Liver (tissue), 9 donors: Measurements from ENCODE around the gene SYT14. TPM values are rescaled to one million over a fixed set of nuclear protein-coding genes. Genes with fewer than 3 reads are reported as not detected.

Source experiments
- DNase-seq: peaks from one replicate; pipeline ENCODE4 v3.0.0-alpha.2; 2017; ENCODE audit warnings: low spot score
- H3K27ac ChIP-seq, 2 donors: one replicate each; pipeline ENCODE4 v1.7.0; 2013; ENCODE audit warnings: inconsistent platforms in 2 of 2, low read length in 2 of 2, control low read depth in 1 of 2, low read depth in 1 of 2, mild to moderate bottlenecking in 1 of 2
- H3K27me3 ChIP-seq, 4 donors: one replicate each; pipeline versions ENCODE4 v1.6.1 to v1.7.0; 2013; ENCODE audit warnings: low read length in 3 of 4, inconsistent platforms in 1 of 4, mild to moderate bottlenecking in 1 of 4, moderate library complexity in 1 of 4; ENCODE audit not compliant: control insufficient read depth in 4 of 4, insufficient read depth in 4 of 4
- H3K36me3 ChIP-seq, 4 donors: one replicate each; pipeline versions ENCODE4 v1.6.1 to v1.7.0; 2013; ENCODE audit warnings: low read length in 3 of 4, mild to moderate bottlenecking in 3 of 4, low read depth in 1 of 4, moderate library complexity in 1 of 4; ENCODE audit not compliant: control insufficient read depth in 4 of 4, insufficient read depth in 3 of 4
- H3K4me1 ChIP-seq, 4 donors: one replicate each; pipeline versions ENCODE4 v1.6.1 to v1.7.0; 2013; ENCODE audit warnings: low read length in 3 of 4, mild to moderate bottlenecking in 3 of 4, moderate library complexity in 1 of 4; ENCODE audit not compliant: control insufficient read depth in 4 of 4, insufficient read depth in 4 of 4
- H3K4me3 ChIP-seq, 3 donors: one replicate each; pipeline versions ENCODE4 v1.6.1 to v1.7.0; 2013; ENCODE audit warnings: low read length in 3 of 3, control low read depth in 1 of 3, low read depth in 1 of 3, mild to moderate bottlenecking in 1 of 3
- H3K9ac ChIP-seq, 2 donors: one replicate each; pipeline ENCODE4 v1.7.0; 2013; ENCODE audit warnings: low read length in 2 of 2, mild to moderate bottlenecking in 2 of 2, moderate library complexity in 2 of 2, control low read depth in 1 of 2, low read depth in 1 of 2
- H3K9me3 ChIP-seq, 4 donors: one replicate each; pipeline versions ENCODE4 v1.6.1 to v1.7.0; 2013; ENCODE audit warnings: low read length in 3 of 4; ENCODE audit not compliant: control insufficient read depth in 4 of 4
- EGR1 ChIP-seq, 2 donors: IDR thresholded peaks; 2 replicates each; pipeline ENCODE4 v1.6.1; 2016 to 2018; ENCODE audit warnings: antibody characterized with exemption in 2 of 2, low read depth in 2 of 2
- GABPA ChIP-seq, 2 donors: IDR thresholded peaks in 1 of 2; conservative IDR thresholded peaks in 1 of 2; 2 replicates each; pipeline ENCODE4 v1.6.1; 2016; ENCODE audit warnings: antibody characterized with exemption in 2 of 2, mild to moderate bottlenecking in 1 of 2, moderate library complexity in 1 of 2
- HNF4A ChIP-seq, 2 donors: conservative IDR thresholded peaks; 2 replicates each; pipeline ENCODE4 v1.6.1; 2016; ENCODE audit warnings: antibody characterized with exemption in 2 of 2, mild to moderate bottlenecking in 2 of 2
- HNF4G ChIP-seq: IDR thresholded peaks from 2 replicates; pipeline ENCODE4 v1.6.1; 2016; ENCODE audit warnings: antibody characterized with exemption
- JUND ChIP-seq, 2 donors: IDR thresholded peaks; 2 replicates each; pipeline ENCODE4 v1.6.1; 2016; ENCODE audit warnings: antibody characterized with exemption in 2 of 2
- RAD21 ChIP-seq, 2 donors: IDR thresholded peaks; 2 replicates each; pipeline ENCODE4 v1.6.1; 2016; ENCODE audit warnings: antibody characterized with exemption in 2 of 2, mild to moderate bottlenecking in 2 of 2
- WGBS: extraction: QIAGEN DNeasy Blood & Tissue Kit; methylation state at CpG from one replicate; pipeline ENCODE4 v1.1.7; 2013; 5-methylcytosine and 5-hydroxymethylcytosine counted together
- polyA plus RNA-seq, 2 donors: library from polyadenylated mRNA; stranded (reverse) in 1 of 2; unstranded in 1 of 2; fragments of 200-250 nt in 1 of 2; fragments of >200 nt in 1 of 2; fragmentation: Nextera tagmentation in 1 of 2; extraction: Ambion mirVana in 1 of 2; gene quantifications; one replicate each; pipeline versions ENCODE4 v1.2.1 to v1.2.3, GENCODE V29; 2013 to 2015
- total RNA-seq, 2 donors: library from RNA; depleted of rRNA; stranded (reverse); fragments of >200 nt; gene quantifications; one replicate each; pipeline ENCODE4 v1.2.3, GENCODE V29; 2014
- TF ChIP-seq, protein P1 (sequence below): IDR thresholded peaks from 2 replicates; pipeline ENCODE4 v1.6.1; 2016; ENCODE audit warnings: antibody characterized with exemption, mild to moderate bottlenecking
- TF ChIP-seq, protein P2 (sequence below): IDR thresholded peaks from 2 replicates; pipeline ENCODE4 v1.6.1; 2016; ENCODE audit warnings: antibody characterized with exemption
- TF ChIP-seq, protein P3 (sequence below): IDR thresholded peaks from 2 replicates; pipeline ENCODE4 v1.6.1; 2016; ENCODE audit warnings: antibody characterized with exemption
- TF ChIP-seq, protein P4 (sequence below): IDR thresholded peaks from 2 replicates; pipeline ENCODE4 v1.6.1; 2016; ENCODE audit warnings: antibody characterized with exemption
- TF ChIP-seq, protein P5 (sequence below): fragments of 150-350 bp; IDR thresholded peaks from 2 replicates; pipeline ENCODE4 v1.5.1; 2017; ENCODE audit warnings: improper control_type of control experiment, low read depth, low read length; ENCODE audit not compliant: missing input control
- donor health status: healthy.
- donor health status: healthy.
- donor health status: healthy.
- donor health status: healthy.
- donor health status: healthy.

Gene SYT14
- total and polyA plus RNA-seq, 4 donors, result not detected

DNA sequence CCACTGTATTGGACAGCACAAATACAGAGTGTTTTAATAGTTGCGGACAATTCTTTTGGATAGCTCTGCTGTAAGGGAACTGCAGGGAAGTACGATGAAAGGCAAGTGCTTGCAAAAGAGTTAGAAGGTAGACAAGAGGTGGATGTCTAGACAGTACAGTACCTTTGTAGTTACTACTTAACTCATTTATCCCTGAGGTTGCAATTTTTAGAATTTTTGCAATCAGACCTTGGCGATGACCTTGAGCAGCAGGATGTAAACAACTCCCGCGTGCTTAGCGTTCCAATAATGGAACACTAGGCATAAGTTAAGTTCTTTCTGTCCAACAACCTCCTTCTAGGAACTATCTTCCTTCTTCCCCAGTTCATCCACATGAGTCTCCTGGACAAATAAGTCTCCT lies 1.9 kb upstream of the SYT14 start (continued):
- TF ChIP-seq, protein P1, sequence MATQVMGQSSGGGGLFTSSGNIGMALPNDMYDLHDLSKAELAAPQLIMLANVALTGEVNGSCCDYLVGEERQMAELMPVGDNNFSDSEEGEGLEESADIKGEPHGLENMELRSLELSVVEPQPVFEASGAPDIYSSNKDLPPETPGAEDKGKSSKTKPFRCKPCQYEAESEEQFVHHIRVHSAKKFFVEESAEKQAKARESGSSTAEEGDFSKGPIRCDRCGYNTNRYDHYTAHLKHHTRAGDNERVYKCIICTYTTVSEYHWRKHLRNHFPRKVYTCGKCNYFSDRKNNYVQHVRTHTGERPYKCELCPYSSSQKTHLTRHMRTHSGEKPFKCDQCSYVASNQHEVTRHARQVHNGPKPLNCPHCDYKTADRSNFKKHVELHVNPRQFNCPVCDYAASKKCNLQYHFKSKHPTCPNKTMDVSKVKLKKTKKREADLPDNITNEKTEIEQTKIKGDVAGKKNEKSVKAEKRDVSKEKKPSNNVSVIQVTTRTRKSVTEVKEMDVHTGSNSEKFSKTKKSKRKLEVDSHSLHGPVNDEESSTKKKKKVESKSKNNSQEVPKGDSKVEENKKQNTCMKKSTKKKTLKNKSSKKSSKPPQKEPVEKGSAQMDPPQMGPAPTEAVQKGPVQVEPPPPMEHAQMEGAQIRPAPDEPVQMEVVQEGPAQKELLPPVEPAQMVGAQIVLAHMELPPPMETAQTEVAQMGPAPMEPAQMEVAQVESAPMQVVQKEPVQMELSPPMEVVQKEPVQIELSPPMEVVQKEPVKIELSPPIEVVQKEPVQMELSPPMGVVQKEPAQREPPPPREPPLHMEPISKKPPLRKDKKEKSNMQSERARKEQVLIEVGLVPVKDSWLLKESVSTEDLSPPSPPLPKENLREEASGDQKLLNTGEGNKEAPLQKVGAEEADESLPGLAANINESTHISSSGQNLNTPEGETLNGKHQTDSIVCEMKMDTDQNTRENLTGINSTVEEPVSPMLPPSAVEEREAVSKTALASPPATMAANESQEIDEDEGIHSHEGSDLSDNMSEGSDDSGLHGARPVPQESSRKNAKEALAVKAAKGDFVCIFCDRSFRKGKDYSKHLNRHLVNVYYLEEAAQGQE, result no peak

DNA sequence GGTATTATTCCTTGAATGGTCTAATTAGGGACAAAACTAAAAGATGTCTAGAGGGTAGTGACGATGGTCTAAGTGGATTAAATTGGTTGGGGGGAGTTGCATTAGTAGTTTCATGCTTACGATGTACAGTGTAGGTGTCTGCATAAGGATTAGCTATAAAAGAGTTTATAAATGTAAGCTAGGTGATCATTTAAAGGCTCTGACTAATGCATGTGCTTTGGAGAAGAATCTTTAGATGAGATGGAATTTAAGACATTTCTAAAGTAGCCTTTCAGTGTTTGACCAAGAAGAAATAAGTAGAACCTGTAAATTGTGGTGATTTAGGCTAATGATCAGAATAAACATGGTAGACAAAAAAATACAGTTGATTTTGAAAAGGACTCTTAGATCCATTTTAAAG lies 7.4 kb downstream of the SYT14 start:
- WGBS, result 53% methylated on average over 2 of the region's 2 CpGs
- DNase-seq, result no peak

More for the DNA sequence above, 7.4 kb downstream of the SYT14 start:
- Histone ChIP-seq H3K4me3 (no peak overlapping the region), H3K4me1 (no peaks in the 10 kb centered on the region), H3K27ac (no peak overlapping the region), H3K9ac (no peak overlapping the region), H3K27me3 (peaks cover 0 to 4% (median 0%) of the 10 kb centered on the region in 4 donors), H3K36me3 (no peaks in the 10 kb centered on the region), H3K9me3 (no peaks in the 10 kb centered on the region)
- TF ChIP-seq EGR1 (IDR thresholded peaks at IDR 0.05; ENCODE audit: low read depth in 2 of 2) (no peak), HNF4G (no peak), RAD21 (IDR thresholded peaks at IDR 0.05) (no peak), GABPA (IDR thresholded peaks at IDR 0.05 in 1 of 2, conservative IDR thresholded peaks at IDR 0.05 in 1 of 2) (no peak), HNF4A (conservative IDR thresholded peaks at IDR 0.05) (no peak), JUND (IDR thresholded peaks at IDR 0.05) (no peak)
- TF ChIP-seq, protein P2, sequence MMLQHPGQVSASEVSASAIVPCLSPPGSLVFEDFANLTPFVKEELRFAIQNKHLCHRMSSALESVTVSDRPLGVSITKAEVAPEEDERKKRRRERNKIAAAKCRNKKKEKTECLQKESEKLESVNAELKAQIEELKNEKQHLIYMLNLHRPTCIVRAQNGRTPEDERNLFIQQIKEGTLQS, result no peak
- TF ChIP-seq, protein P1, result no peak
- TF ChIP-seq, protein P3, sequence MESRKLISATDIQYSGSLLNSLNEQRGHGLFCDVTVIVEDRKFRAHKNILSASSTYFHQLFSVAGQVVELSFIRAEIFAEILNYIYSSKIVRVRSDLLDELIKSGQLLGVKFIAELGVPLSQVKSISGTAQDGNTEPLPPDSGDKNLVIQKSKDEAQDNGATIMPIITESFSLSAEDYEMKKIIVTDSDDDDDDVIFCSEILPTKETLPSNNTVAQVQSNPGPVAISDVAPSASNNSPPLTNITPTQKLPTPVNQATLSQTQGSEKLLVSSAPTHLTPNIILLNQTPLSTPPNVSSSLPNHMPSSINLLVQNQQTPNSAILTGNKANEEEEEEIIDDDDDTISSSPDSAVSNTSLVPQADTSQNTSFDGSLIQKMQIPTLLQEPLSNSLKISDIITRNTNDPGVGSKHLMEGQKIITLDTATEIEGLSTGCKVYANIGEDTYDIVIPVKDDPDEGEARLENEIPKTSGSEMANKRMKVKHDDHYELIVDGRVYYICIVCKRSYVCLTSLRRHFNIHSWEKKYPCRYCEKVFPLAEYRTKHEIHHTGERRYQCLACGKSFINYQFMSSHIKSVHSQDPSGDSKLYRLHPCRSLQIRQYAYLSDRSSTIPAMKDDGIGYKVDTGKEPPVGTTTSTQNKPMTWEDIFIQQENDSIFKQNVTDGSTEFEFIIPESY, result no peak
- TF ChIP-seq, protein P4, sequence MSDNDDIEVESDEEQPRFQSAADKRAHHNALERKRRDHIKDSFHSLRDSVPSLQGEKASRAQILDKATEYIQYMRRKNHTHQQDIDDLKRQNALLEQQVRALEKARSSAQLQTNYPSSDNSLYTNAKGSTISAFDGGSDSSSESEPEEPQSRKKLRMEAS, result no peak
- TF ChIP-seq, protein P5, sequence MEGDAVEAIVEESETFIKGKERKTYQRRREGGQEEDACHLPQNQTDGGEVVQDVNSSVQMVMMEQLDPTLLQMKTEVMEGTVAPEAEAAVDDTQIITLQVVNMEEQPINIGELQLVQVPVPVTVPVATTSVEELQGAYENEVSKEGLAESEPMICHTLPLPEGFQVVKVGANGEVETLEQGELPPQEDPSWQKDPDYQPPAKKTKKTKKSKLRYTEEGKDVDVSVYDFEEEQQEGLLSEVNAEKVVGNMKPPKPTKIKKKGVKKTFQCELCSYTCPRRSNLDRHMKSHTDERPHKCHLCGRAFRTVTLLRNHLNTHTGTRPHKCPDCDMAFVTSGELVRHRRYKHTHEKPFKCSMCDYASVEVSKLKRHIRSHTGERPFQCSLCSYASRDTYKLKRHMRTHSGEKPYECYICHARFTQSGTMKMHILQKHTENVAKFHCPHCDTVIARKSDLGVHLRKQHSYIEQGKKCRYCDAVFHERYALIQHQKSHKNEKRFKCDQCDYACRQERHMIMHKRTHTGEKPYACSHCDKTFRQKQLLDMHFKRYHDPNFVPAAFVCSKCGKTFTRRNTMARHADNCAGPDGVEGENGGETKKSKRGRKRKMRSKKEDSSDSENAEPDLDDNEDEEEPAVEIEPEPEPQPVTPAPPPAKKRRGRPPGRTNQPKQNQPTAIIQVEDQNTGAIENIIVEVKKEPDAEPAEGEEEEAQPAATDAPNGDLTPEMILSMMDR, result no peak
